HepG2 (cell line): ENCODE results near the gene AIF1. TPM values are rescaled to one million over a fixed set of nuclear protein-coding genes. Genes with fewer than 3 reads are reported as not detected.

Source experiments
- AKNA ChIP-seq: sonication (generic); formaldehyde crosslinking; IDR thresholded peaks from 2 replicates; pipeline ENCODE4 v1.4.0; 2020; ENCODE audit warnings: missing genetic modification reagents, borderline replicate concordance
- CAMTA2 ChIP-seq: sonication (generic); formaldehyde crosslinking; IDR thresholded peaks from 2 replicates; pipeline ENCODE4 v1.4.0; 2020; ENCODE audit warnings: mild to moderate bottlenecking, missing genetic modification reagents, borderline replicate concordance
- CREM ChIP-seq, 2 experiments: sonication (generic) in 1 of 2; formaldehyde crosslinking in 1 of 2; IDR thresholded peaks; 2 replicates each; pipeline versions ENCODE4 v1.4.0 to v1.6.1; 2016 to 2020; ENCODE audit warnings: antibody characterized with exemption in 1 of 2, mild to moderate bottlenecking in 1 of 2, missing genetic modification reagents in 1 of 2
- FOXC1 ChIP-seq: sonication (generic); formaldehyde crosslinking; IDR thresholded peaks from 2 replicates; pipeline ENCODE4 v1.8.0; 2022; ENCODE audit warnings: mild to moderate bottlenecking, missing genetic modification reagents, borderline replicate concordance
- GATAD1 ChIP-seq: IDR thresholded peaks from 2 replicates; pipeline ENCODE4 v1.6.1; 2016; ENCODE audit warnings: missing genetic modification reagents, missing compliant biosample characterization
- GTF3A ChIP-seq: sonication (generic); formaldehyde crosslinking; conservative IDR thresholded peaks from 2 replicates; pipeline ENCODE4 v1.4.0; 2020; ENCODE audit warnings: mild to moderate bottlenecking, missing genetic modification reagents
- GZF1 ChIP-seq: sonication (generic); formaldehyde crosslinking; IDR thresholded peaks from 2 replicates; pipeline ENCODE4 v1.5.1; 2020; ENCODE audit warnings: mild to moderate bottlenecking, missing genetic modification reagents
- HNF4G ChIP-seq, 2 experiments: sonication (generic) in 1 of 2; formaldehyde crosslinking in 1 of 2; IDR thresholded peaks; 2 replicates each; pipeline versions ENCODE4 v1.4.0 to v1.6.1; 2011 to 2020; ENCODE audit warnings: borderline replicate concordance in 2 of 2, low read depth in 2 of 2, mild to moderate bottlenecking in 2 of 2, low read length in 1 of 2, missing genetic modification reagents in 1 of 2, moderate library complexity in 1 of 2
- KDM1A ChIP-seq: IDR thresholded peaks from 2 replicates; pipeline ENCODE4 v1.6.1; 2016; ENCODE audit warnings: missing compliant biosample characterization
- KLF11 ChIP-seq: IDR thresholded peaks from 2 replicates; pipeline ENCODE4 v1.6.1; 2016; ENCODE audit warnings: missing compliant biosample characterization
- KLF12 ChIP-seq: sonication (generic); formaldehyde crosslinking; IDR thresholded peaks from 2 replicates; pipeline ENCODE4 v1.4.0; 2020; ENCODE audit warnings: missing genetic modification reagents, borderline replicate concordance
- MLLT10 ChIP-seq: sonication (generic); formaldehyde crosslinking; IDR thresholded peaks from 2 replicates; pipeline ENCODE4 v1.4.0; 2020; ENCODE audit warnings: missing genetic modification reagents
- SRSF4 ChIP-seq: fragments of 200-400 bp; formaldehyde crosslinking; IDR thresholded peaks from one replicate; pipeline ENCODE4 v1.6.1; 2018; ENCODE audit warnings: mild to moderate bottlenecking, low read depth, low read length, moderate library complexity; ENCODE audit not compliant: poor library complexity, severe bottlenecking
- SRY ChIP-seq: sonication (generic); formaldehyde crosslinking; IDR thresholded peaks from 2 replicates; pipeline ENCODE4 v1.8.0; 2022; ENCODE audit warnings: mild to moderate bottlenecking, missing genetic modification reagents
- TFAP4 ChIP-seq: sonication (generic); IDR thresholded peaks from 2 replicates; pipeline ENCODE4 v1.6.1; 2016; ENCODE audit warnings: low read depth, borderline replicate concordance
- ZNF234 ChIP-seq: sonication (generic); formaldehyde crosslinking; conservative IDR thresholded peaks from 2 replicates; pipeline ENCODE4 v1.5.1; 2020; ENCODE audit warnings: mild to moderate bottlenecking, missing genetic modification reagents
- ZNF468 ChIP-seq: sonication (generic); formaldehyde crosslinking; IDR thresholded peaks from 2 replicates; pipeline ENCODE4 v1.8.0; 2022; ENCODE audit warnings: mild to moderate bottlenecking, moderate library complexity, missing genetic modification reagents
- ZNF484 ChIP-seq: sonication (generic); formaldehyde crosslinking; IDR thresholded peaks from 2 replicates; pipeline ENCODE4 v1.5.1; 2020; ENCODE audit warnings: mild to moderate bottlenecking, low read depth, missing genetic modification reagents, borderline replicate concordance
- ZNF501 ChIP-seq: sonication (generic); formaldehyde crosslinking; IDR thresholded peaks from 2 replicates; pipeline ENCODE4 v1.5.1; 2020; ENCODE audit warnings: mild to moderate bottlenecking, moderate library complexity, missing genetic modification reagents
- ZNF720 ChIP-seq: sonication (generic); formaldehyde crosslinking; IDR thresholded peaks from 2 replicates; pipeline ENCODE4 v1.4.0; 2020; ENCODE audit warnings: missing genetic modification reagents
- ZNF747 ChIP-seq: sonication (generic); formaldehyde crosslinking; IDR thresholded peaks from 2 replicates; pipeline ENCODE4 v1.8.1; 2023; ENCODE audit warnings: missing genetic modification reagents, mild to moderate bottlenecking, borderline replicate concordance
- polyA plus RNA-seq, 8 experiments: library from polyadenylated mRNA; depleted of rRNA in 3 of 8; stranded (reverse) in 7 of 8; unstranded in 1 of 8; fragments of >200 nt; fragmentation: Illumina TruSeq in 4 of 8; extraction: Trizol in 4 of 8; gene quantifications; 2 replicates each; pipeline versions ENCODE4 v1.2.1 to v1.2.3, GENCODE V29; 2011 to 2016; ENCODE audit warnings: low read depth in 4 of 8, missing spikeins in 1 of 8, mixed read lengths in 1 of 8; ENCODE audit not compliant: insufficient read depth in 1 of 8
- total RNA-seq, 5 experiments: library from RNA; depleted of rRNA; stranded (reverse); fragments of >200 nt; fragmentation: Illumina TruSeq; extraction: Trizol; gene quantifications; 2 replicates each; pipeline ENCODE4 v1.2.3, GENCODE V29; 2016; ENCODE audit warnings: low read depth in 1 of 5
- TF ChIP-seq, protein P1 (sequence below): IDR thresholded peaks from 2 replicates; pipeline ENCODE4 v1.6.1; 2016; ENCODE audit warnings: missing compliant biosample characterization, missing genetic modification reagents, borderline replicate concordance

AIF1 gene
- total and polyA plus RNA-seq, 2 of the 13 experiments (the other 11 are each of a cell fraction or from before 2014, with no cell fraction given): 1.5 TPM; not detected in 1

DNA sequence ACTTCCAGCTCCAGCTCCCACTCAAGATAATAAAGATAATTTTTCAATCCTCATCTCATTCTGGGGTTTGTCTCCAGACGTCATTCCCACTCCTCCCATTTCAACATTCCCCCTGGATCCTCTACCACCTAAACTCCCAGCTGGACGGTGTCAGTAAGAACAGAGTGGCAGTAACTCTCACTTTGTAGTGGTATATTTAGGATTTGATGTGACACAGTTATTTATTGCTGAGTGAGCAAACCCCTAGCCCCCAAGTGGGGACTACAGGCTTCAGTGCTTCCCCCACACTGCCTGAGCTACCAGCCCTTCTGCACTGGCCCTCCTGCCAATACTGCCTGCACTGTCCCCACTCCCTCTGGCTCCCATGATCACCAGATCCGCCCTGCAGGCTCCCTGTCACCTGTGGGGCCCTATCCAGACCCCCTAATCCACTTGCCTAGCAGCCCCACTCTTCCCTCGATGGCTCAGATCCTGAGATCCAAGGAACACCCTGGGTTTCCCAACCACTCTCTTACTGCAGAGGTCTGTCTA is 43.2 kb downstream of the AIF1 start (continued):
- no peak for TF ChIP-seq TFAP4
- no peak for TF ChIP-seq ZNF747 (CRISPR knock-in tag)
- TF ChIP-seq ZNF484 (CRISPR knock-in tag): no peak
- no peak for TF ChIP-seq KDM1A
- no peak for TF ChIP-seq ZNF720 (CRISPR knock-in tag)
- TF ChIP-seq CAMTA2 (CRISPR knock-in tag): 0 out of 2 replicates have a peak, but pooled peaks have one; percentile 32
- no peak for TF ChIP-seq MLLT10 (CRISPR knock-in tag)
- TF ChIP-seq HNF4G (IDR thresholded peaks at IDR 0.05; ENCODE audit: borderline replicate concordance, low read depth, low read length): no peak
- TF ChIP-seq HNF4G (CRISPR knock-in tag; IDR thresholded peaks at IDR 0.05; ENCODE audit: borderline replicate concordance, low read depth): 0 out of 2 replicates have a peak, but pooled peaks have one; percentile 23
- TF ChIP-seq CREM (IDR thresholded peaks at IDR 0.05): no peak
- no peak for TF ChIP-seq CREM (CRISPR knock-in tag; IDR thresholded peaks at IDR 0.05)
- TF ChIP-seq AKNA: 0 out of 2 replicates have a peak, but pooled peaks have one; percentile 37
- no peak for TF ChIP-seq FOXC1 (CRISPR knock-in tag)
- TF ChIP-seq KLF12 (CRISPR knock-in tag): no peak
- TF ChIP-seq ZNF501 (CRISPR knock-in tag): no peak
- no peak for TF ChIP-seq GATAD1
- TF ChIP-seq, protein P1, sequence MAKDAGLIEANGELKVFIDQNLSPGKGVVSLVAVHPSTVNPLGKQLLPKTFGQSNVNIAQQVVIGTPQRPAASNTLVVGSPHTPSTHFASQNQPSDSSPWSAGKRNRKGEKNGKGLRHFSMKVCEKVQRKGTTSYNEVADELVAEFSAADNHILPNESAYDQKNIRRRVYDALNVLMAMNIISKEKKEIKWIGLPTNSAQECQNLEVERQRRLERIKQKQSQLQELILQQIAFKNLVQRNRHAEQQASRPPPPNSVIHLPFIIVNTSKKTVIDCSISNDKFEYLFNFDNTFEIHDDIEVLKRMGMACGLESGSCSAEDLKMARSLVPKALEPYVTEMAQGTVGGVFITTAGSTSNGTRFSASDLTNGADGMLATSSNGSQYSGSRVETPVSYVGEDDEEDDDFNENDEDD (CRISPR knock-in tag): no peak
- 0 out of 2 replicates have a peak, but pooled peaks have one; percentile 51 for TF ChIP-seq SRY (CRISPR knock-in tag)
- TF ChIP-seq KLF11: no peak
- TF ChIP-seq ZNF468 (CRISPR knock-in tag): no peak
- no peak for TF ChIP-seq SRSF4
- 0 out of 2 replicates have a peak, but pooled peaks have one; percentile 7 for TF ChIP-seq GZF1 (CRISPR knock-in tag)
- TF ChIP-seq GTF3A: no peak
- no peak for TF ChIP-seq ZNF234 (CRISPR knock-in tag)
